Loucy (cell line): ENCODE results near the gene DCST1.

Experiments used
- EZH2phosphoT487 ChIP-seq: fragments of 200-600 bp; IDR thresholded peaks from 2 replicates; pipeline ENCODE4 v1.6.1; 2018; ENCODE audit warnings: antibody characterized with exemption, mild to moderate bottlenecking, moderate library complexity, borderline replicate concordance
- TF ChIP-seq, protein P1 (sequence below): fragments of 200-600 bp; sonication (generic); conservative IDR thresholded peaks from 2 replicates; pipeline ENCODE4 v1.5.1; 2014; ENCODE audit warnings: mild to moderate bottlenecking, antibody characterized with exemption, low read length

DNA sequence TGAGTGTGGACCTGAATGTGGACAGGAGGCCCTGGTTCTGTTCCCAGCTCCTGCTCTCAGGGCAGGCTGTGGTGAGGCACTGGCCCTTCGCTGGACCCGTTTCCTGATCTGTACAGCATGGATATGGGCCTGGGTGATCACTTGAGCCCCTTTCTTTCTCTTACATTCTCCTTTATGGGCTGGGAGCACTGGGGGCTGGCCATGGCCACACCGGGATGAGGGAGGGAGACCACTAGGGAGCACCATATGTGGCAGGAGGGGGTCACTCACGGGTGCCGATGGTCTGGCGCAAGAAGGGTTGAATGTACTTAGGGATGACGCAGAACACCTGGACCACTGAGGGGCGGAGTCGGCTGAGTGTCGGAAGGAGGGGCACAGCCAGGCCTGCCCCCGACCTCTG is 2.7 kb upstream of the DCST1 start:
- TF ChIP-seq, protein P1, sequence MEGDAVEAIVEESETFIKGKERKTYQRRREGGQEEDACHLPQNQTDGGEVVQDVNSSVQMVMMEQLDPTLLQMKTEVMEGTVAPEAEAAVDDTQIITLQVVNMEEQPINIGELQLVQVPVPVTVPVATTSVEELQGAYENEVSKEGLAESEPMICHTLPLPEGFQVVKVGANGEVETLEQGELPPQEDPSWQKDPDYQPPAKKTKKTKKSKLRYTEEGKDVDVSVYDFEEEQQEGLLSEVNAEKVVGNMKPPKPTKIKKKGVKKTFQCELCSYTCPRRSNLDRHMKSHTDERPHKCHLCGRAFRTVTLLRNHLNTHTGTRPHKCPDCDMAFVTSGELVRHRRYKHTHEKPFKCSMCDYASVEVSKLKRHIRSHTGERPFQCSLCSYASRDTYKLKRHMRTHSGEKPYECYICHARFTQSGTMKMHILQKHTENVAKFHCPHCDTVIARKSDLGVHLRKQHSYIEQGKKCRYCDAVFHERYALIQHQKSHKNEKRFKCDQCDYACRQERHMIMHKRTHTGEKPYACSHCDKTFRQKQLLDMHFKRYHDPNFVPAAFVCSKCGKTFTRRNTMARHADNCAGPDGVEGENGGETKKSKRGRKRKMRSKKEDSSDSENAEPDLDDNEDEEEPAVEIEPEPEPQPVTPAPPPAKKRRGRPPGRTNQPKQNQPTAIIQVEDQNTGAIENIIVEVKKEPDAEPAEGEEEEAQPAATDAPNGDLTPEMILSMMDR: no peak
- TF ChIP-seq EZH2phosphoT487: no peak
